NOMO-1 (cell line): ENCODE results near the gene VAV3.
"Not testable (repeated sequence)": the region's sequence is repeated elsewhere in the genome, so short reads cannot be mapped to it uniquely, and the experiment has no call there.

Experiments used
- DNase-seq, 2 experiments: peaks; one replicate each; lab custom pipeline; 2025; ENCODE audit not compliant: unreplicated experiment in 2 of 2; lab: John Stamatoyannopoulos, UW

Gene VAV3

GRCh38 chr1:107762751-107763390 is 202.1 kb downstream of the VAV3 start:
- DNase-seq = no peak

GRCh38 chr1:107760065-107760464 is 204.9 kb downstream of the VAV3 start:
- no peak for DNase-seq

- DNase-seq = peak; percentile 32 to 77
These were observed 214.5 kb downstream of the VAV3 start for GRCh38 chr1:107750364-107750959.

DNA sequence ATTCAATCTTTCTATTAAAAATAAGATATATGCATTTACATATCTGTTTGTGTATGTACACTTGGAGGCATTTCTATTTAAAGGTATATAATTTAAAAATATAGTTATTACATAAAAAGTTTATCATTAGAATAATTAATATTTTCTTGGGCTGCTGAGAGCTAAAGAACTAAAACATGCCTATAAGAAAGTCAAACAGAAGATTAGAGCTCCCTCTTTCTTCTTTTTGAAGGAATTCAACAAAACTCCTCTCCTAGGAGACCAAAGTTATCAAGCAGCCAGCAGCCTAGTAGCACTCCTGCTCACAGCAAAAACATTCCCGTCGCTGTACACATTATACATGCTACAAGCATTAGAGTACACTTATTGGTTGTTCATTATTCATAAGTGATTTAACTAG is 216.4 kb downstream of the VAV3 start:
- peak in 1 of 2 experiments; percentile 34 for DNase-seq

GRCh38 chr1:107741242-107741641 is 223.7 kb downstream of the VAV3 start:
- no peak for DNase-seq

GRCh38 chr1:107740579-107740978 is 224.4 kb downstream of the VAV3 start:
- no peak for DNase-seq

DNA sequence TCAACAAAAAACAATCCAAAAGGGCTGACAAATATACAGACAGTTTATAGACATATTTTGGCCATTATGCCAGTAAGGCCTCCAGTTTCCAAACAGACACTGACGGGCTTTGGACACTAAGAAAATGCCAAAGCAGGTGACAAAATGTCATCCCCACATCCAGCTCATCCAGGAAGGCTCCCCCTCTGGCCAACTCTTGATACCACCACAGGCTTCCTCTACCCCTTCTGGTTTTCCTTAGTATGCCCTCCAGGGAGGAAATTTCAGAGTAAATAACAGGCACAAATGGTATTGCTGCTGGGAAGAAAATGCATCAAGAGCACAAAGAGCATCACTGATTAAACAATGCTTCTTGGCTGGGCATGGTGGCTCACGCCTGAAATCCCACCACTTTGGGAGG is 225.3 kb downstream of the VAV3 start:
- no peak for DNase-seq

DNA sequence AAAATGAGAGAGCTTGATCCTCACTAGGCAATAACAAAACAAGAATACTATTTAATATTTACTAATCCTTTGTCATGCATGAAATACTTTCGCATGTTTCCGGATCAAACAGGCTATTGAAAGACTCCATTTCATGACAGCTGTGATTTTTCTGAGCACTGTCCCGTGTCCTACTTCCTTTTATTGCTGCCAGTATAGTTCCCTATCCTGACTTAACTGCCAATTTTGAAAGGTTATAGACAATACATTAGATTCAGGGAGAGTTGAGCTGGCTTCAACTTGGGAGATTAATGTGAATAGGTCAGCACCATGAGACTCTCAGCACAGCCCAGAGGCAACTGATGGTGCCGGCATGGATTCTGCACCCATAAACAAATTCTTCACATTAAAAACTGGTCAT is 225.8 kb downstream of the VAV3 start:
- DNase-seq = peak in 1 of 2 experiments; percentile 9

- not testable (repeated sequence) for DNase-seq
These were observed 231.6 kb downstream of the VAV3 start for GRCh38 chr1:107733401-107733800.

DNA sequence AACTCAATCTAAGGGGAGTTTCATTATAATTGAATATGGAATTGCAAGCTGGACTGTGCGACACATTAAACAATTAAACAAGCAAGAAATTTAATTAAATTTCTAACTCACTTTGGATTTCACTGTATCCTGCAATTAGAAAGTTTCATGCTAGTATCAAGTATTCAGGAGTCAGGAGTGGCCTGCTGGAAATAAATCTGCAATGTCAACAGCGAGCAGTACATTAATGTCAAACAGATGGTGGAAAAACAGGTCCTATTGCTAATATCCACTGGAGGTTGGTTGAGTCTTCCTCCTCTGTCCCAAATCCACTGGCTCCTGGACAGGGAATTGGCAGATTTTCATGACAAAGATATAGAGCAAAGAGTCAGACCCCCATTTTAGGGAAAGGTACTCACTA is 237.1 kb downstream of the VAV3 start:
- DNase-seq = no peak

DNA sequence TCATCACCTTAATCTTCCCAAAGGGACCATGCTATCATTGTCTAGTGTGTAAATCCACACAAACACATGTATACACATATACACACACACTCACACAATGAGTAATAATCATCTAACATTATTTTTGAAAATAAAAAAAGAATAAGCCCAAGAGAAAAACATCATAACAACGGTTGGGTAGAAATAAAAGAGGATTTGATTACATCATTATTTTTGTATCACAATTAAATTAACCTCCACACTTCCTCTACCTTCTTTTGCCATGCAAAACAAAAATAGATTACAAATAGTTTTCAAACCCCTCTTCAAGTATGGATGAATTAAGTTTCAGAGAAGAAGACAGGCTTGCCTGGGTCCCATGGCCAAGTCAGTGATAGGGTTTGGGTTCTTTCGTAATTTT is 238.1 kb downstream of the VAV3 start:
- no peak for DNase-seq

GRCh38 chr1:107724648-107725047 is 240.3 kb downstream of the VAV3 start:
- no peak for DNase-seq

DNA sequence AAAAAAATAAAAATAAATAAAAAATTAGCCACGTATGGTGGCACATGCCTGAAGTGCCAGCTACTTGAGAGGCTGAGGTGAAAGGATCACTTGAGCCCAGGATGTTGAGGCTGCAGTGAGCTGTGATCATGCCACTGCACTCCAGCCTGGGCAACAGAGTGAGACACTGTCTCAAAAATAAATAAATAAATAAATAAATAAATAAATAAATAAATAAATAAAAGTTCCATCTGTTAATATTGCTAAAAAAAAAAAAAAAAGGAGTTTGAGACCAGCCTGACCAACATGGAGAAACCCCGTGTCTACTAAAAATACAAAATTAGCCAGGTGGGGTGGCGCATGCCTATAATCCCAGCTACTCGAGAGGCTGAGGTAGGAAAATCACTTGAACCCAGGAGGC is 244.8 kb downstream of the VAV3 start:
- DNase-seq = not testable (repeated sequence)

DNA sequence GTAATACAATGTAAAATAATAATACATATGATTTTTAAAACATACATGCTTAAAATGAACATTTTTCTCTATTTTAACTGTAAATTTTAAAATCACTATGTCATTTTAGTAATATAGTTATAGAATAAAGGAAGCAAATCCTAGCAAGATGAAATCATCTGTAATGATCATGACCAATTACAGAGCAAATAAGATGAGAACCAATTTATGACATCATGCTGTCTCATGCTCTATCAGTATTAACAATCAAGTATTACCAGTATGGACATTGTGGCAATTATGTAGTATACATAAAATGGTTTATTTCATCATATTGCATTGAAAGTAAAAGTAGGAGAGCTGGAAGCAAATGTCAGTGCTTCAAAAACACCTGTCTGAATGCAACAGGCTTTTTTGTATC is 255.0 kb downstream of the VAV3 start:
- no peak for DNase-seq

GRCh38 chr1:107707111-107707510 is 257.9 kb downstream of the VAV3 start:
- no peak for DNase-seq

DNA sequence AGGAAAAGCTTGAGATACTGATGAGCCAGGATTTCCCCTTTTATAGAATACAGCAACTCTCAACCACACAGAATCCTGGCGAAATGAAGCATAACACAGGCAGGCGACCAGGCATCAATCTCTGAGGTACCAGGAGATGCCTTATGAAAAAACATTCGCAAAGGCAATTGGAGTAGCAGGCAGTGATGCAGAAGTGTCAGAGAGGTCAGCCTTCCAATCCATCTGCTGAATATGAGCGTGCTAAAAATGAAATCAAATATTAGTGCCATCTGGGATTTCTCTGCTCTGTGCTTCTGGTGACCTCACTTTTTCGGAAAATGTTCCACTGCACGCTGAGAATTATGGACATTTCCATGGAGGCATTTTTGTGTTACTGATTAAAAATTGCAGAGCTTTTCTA is 258.8 kb downstream of the VAV3 start:
- no peak for DNase-seq

- no peak for DNase-seq
These were observed 260.1 kb downstream of the VAV3 start for GRCh38 chr1:107704911-107705310.

DNA sequence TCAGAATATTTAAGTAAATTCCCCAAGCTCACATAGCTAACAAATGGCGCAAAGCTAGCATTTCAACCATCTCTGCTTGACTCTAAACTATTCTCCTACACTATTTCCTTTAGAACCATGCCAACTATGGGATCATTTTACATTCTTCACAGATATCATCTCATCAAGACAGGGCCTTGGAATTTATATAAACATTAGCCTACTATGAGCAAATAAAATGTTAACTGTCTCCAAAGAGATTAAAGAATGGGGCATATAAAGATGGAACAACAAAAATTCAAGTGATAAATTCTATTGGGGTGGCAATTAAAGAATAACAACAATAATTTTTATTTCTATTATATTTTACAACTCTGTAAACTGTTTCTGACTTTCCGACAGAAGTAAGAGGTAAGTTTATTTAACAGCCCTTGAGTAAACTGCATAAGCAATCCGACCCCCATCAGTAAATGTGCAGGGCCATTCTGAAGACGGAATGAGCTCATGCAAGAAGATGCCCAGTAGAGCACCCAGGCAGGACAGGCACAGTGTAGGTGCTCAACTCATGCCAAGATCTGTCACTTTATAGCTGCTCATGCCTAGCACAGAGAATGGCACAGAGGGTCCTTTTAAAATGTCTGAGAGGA is 261.9 kb downstream of the VAV3 start:
- DNase-seq = no peak

GRCh38 chr1:107700651-107701050 is 264.3 kb downstream of the VAV3 start:
- not testable (repeated sequence) for DNase-seq

GRCh38 chr1:107698161-107698560 is 266.8 kb downstream of the VAV3 start:
- DNase-seq = no peak

- peak; percentile 35 to 79 for DNase-seq
These were observed 269.6 kb downstream of the VAV3 start for GRCh38 chr1:107695341-107695740.
